ENCODE results near the gene CFAP99. TPM values are rescaled to one million over a fixed set of nuclear protein-coding genes. Genes with fewer than 3 reads are reported as not detected.

The CFAP99 gene
- total RNA-seq, 1 experiment from 2014 or later = 0.16 TPM

DNA sequence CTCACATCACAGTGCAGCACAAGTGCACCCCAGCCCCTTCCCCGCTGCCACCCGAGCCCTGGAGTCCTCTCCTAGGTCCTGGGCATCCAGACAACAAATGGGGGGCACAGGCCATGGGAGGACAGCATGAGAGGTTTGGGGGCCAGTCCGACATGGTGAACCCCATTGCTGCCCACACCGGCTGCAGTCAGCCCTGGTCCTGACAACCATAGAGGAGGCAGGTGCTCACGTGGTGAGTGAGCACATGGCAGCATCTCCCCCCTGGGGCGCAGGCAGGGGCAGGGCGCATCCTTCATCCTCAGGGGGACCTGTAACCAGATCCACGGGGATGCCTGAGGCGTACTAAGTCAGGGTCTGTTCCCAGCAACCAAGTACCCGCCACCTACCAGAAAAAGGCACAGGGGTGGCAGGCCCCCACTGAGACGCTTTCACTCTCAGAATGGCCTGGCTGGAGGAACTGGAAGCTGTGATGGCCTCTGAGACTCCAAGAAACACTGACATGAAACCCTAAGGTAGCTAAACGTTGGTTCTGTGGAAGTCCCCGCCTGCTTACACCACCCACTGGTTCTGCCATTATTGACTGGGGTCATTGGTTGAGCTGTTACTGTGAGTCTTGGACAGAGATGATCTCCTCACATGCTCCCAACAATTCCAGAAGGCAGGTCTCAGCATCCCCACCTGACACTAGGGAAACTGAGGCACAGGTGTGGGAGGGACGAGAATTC lies 6.8 kb upstream of the CFAP99 start:
- no peaks in the 10 kb centered on the region for H3K9me3 Mint-ChIP-seq (ENCODE audit: unreplicated experiment)
- no TSS peak for BruUV-seq (replicated peaks)
- ChIA-PET POLR2A (interaction anchor here (0.9 to 1.7 kb wide), 3 partner anchors 19 to 150 kb away, joined by 3 to 12 read pairs (median 10); partner anchors contain the start of genes MXD4 and RNF4), CTCF (interaction anchor here (0.7 to 1.5 kb wide), 4 partner anchors 11 to 192 kb away, joined by 3 to 4 read pairs (median 3); no protein-coding TSS in a partner anchor)
- TF ChIP-seq CTCF (IDR thresholded peaks at IDR 0.05; ENCODE audit: unreplicated experiment) = no peak
- peak overlapping the region; percentile 71 for H3K4me3 Mint-ChIP-seq (ENCODE audit: unreplicated experiment)
- no peaks in the 10 kb centered on the region for H3K36me3 Mint-ChIP-seq (ENCODE audit: insufficient read depth, unreplicated experiment)
- H3K27ac Mint-ChIP-seq (ENCODE audit: low read depth, unreplicated experiment) = no peak overlapping the region
- peaks cover 10% of the 10 kb centered on the region for H3K4me1 Mint-ChIP-seq (ENCODE audit: insufficient read depth, unreplicated experiment)
- peaks cover 11% of the 10 kb centered on the region for H3K27me3 Mint-ChIP-seq (ENCODE audit: insufficient read depth, unreplicated experiment)
- no peak for DNase-seq (ENCODE audit: unreplicated experiment)
- intact Hi-C loops (cut with micrococcal nuclease) = loop anchor here (2.0 to 5.0 kb wide), 4 partner anchors 29 to 169 kb away; partner anchors contain the start of genes HAUS3, MXD4, POLN and RNF4

DNA sequence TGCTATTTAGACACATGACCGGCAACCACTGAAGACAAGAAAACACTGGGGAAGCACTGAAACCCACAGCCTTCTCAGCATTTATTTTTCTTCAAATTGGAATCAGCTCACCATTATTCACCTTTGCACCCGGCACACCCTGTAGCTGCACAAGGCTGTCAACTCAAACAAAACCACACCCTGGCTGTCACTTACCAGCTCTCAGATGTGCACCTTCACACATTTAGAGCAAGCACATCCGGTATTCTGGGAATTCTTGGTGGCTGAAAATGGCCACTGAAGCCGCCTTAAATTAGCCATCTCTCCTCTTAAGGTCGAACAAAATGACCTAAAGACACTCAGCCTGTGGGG lies 6.2 kb upstream of the CFAP99 start:
- Mint-ChIP-seq H3K27me3 (ENCODE audit: insufficient read depth, unreplicated experiment) (peaks cover 11% of the 10 kb centered on the region), H3K4me3 (ENCODE audit: unreplicated experiment) (peak overlapping the region; percentile 71), H3K4me1 (ENCODE audit: insufficient read depth, unreplicated experiment) (peaks cover 10% of the 10 kb centered on the region), H3K9me3 (ENCODE audit: unreplicated experiment) (no peaks in the 10 kb centered on the region), H3K36me3 (ENCODE audit: insufficient read depth, unreplicated experiment) (no peaks in the 10 kb centered on the region), H3K27ac (ENCODE audit: low read depth, unreplicated experiment) (peak overlapping the region; percentile 90)
- intact Hi-C loops (cut with micrococcal nuclease) = loop anchor here (2.0 to 5.0 kb wide), 4 partner anchors 28 to 170 kb away; partner anchors contain the start of genes HAUS3, MXD4, POLN and RNF4
- POLR2A ChIA-PET = interaction anchor here (0.6 to 1.7 kb wide), 8 partner anchors 11 to 1847 kb away, joined by 3 to 12 read pairs (median 4); partner anchors contain the start of genes MXD4 and RNF4
- BruUV-seq (replicated peaks) = TSS peak; percentile 62
- CTCF ChIA-PET = interaction anchor here (0.7 to 1.5 kb wide), 5 partner anchors 11 to 192 kb away, joined by 3 to 4 read pairs (median 3); no protein-coding TSS in a partner anchor
- DNase-seq (ENCODE audit: unreplicated experiment) = no peak
- TF ChIP-seq CTCF (IDR thresholded peaks at IDR 0.05; ENCODE audit: unreplicated experiment) = no peak

DNA sequence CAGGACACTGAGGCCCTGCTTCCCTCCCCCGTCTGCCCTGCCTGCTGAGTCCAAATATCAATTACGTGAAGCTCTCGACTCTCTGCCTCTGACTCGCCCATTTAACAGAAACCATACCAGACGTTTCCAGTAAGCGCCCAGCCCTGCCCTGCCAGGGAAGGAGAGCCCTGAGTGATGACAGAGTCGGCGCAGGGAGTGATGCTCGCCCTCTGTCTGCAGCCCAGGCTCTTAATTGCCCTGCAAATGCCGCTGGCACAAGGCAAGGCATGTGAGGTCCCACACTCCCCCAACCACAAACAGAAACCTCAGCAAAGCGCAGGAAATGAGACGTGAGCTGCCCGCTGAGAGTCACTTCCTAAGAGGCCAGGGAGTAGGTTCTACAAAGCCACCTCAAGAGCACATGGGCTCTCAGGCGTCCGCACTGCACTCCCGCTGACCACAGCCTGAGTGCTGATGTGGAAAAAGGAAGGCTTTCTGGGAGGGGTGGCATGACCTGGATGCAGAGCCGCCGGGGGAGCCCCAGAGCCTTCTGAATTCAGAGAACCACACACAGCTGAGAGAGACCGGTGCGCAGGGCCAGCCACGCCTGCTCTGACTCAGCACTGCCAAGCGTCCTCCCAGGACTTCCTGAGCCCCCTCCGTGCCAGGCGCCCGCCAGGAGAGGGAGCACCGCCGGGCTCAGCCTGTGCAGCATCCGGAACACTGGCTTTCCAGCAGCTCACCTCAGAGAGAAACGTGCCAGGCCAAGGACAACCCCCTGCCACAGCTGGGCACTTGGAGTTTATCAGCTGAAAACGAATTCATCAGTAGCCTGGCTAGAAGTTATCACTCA lies 5.7 kb upstream of the CFAP99 start:
- Mint-ChIP-seq H3K36me3 (ENCODE audit: insufficient read depth, unreplicated experiment) (no peaks in the 10 kb centered on the region), H3K27me3 (ENCODE audit: insufficient read depth, unreplicated experiment) (peaks cover 11% of the 10 kb centered on the region), H3K4me3 (ENCODE audit: unreplicated experiment) (peak overlapping the region; percentile 71), H3K4me1 (ENCODE audit: insufficient read depth, unreplicated experiment) (peaks cover 10% of the 10 kb centered on the region), H3K27ac (ENCODE audit: low read depth, unreplicated experiment) (peak overlapping the region; percentile 90), H3K9me3 (ENCODE audit: unreplicated experiment) (no peaks in the 10 kb centered on the region)
- ChIA-PET CTCF (interaction anchor here (0.7 to 1.5 kb wide), 8 partner anchors 9 to 193 kb away, joined by 3 to 5 read pairs (median 4); no protein-coding TSS in a partner anchor), POLR2A (interaction anchor here (0.6 to 1.7 kb wide), 10 partner anchors 11 to 1846 kb away, joined by 3 to 12 read pairs (median 4); partner anchors contain the start of genes MXD4 and RNF4)
- intact Hi-C loops (cut with micrococcal nuclease) = loop anchor here (2.0 to 5.0 kb wide), 4 partner anchors 28 to 170 kb away; partner anchors contain the start of genes HAUS3, MXD4, POLN and RNF4
- TF ChIP-seq CTCF (IDR thresholded peaks at IDR 0.05; ENCODE audit: unreplicated experiment) = peak; percentile 52
- no TSS peak for BruUV-seq (replicated peaks)
- DNase-seq (ENCODE audit: unreplicated experiment) = peak; percentile 94

Measured in MCF 10A (cell line).